Measurements from ENCODE around the gene EFHC2.

Gene EFHC2

DNA sequence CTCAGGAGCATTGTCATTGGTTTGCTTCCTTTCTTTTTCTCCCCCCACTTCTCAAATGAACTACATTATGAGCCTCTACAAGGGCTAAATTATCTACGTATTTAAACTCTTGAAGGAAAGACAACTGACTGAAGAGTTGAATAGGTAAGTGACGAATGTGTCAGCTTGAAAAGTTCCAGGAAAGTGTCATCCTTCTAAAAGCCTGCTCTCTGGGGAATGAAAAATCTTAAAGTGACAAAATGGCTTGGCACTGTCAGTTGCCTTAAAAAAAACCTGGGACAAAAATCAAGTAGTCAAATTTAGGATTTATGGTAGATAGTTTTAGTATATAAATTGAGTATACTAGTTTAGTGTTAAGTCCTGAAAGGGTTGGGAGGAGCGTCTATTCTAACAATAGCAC lies 196.3 kb downstream of the EFHC2 start:
- no peak for DNase-seq (ENCODE audit: low spot score)

DNA sequence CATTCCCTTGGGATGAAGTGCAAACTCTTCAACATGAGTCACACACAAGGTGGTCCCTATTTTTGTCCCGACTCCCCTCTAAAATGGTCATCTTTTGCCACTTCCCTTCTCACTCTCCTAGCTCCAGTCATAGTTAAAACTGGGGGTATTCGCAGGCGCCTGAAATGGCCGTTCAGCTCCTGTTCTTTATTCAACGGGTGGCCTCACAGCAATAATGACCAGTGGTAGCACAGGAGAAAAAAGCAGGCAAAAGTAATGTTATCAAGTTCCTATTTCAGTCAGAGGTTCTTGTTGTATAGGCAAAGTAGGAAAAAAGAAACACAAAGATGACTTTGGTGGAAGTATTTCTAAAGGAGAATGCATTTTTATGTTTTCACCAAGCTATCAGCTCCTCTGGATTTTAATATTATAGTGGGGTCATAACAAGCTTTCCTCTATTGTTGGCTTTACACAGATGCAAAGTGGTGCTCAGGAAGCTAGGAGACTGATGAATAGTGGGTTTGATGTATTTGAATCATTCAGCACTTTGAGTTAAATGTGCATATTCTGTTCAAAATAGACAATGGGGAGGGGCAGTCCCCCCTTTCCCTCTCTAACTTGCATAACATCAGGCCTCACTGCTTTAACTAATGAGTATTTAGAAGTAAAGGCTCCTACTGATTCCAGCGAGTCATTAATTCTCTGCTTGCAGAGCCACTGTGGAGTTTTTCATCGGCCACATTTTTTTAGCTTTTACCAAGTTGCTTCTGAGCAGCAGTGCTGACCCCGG lies 199.1 kb downstream of the EFHC2 start:
- no peak for DNase-seq (ENCODE audit: low spot score)

DNA sequence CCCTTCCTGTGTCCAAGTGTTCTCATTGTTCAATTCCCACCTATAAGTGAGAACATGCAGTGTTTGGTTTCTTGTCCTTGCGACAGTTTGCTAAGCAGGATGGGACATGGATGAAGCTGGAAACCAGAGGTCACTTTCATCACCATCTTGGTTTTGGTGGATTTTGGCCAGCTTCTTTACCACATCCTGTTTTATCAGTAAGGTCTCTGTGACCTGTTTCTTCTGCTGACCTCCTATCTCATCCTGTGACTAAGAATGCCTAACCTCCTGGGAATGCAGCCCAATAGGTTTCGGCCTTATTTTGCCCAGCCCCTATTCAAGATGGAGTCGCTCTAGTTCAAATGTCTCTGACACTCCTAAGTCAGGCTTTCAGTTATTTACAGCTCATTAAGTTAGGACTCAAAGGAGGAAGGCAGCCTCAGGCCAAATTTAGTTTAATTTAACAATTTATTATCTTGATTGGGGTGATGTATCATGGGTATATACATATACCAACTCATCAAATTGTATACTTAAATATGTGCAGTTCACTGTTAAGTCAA lies 200.3 kb downstream of the EFHC2 start:
- no peak for DNase-seq (ENCODE audit: low spot score)

DNA sequence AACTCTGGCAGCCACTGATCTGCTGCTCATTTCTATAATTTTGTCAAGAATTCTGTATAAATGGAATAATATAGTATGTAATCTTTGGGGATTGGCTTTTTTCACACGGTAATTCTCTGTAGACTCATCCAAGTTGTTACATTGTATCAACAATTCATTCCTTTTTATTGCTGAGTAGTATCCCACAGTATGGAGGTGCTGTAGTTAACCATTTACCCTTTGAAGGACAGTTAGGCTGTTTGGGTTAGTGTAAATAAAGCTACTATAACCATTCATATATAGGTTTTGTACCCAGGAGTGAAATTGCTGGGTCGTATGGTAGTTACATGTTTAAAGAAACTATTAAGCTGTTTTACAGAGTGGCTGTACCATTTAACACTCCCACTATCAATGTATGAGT lies 213.3 kb downstream of the EFHC2 start:
- DNase-seq (ENCODE audit: low spot score), result no peak

DNA sequence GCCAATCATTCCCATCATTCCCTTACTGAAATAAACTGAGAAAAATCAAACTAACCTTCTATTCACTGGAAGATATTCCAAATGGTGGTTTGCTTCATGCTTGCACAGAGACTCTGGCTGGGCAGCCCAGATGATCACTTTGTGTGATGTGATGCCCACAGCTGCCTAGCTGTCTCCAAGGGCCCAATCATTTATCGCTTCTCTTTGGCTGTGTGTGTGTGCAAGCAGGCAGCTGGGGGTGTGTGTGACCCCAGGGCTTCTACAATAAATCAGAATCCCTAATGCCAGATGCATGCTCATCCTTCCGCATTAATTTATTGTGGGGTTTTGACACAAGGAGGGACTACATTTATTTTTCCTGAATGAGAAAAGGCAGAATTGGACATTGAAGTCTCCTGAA lies 230.1 kb downstream of the EFHC2 start:
- no peak for DNase-seq (ENCODE audit: low spot score)

DNA sequence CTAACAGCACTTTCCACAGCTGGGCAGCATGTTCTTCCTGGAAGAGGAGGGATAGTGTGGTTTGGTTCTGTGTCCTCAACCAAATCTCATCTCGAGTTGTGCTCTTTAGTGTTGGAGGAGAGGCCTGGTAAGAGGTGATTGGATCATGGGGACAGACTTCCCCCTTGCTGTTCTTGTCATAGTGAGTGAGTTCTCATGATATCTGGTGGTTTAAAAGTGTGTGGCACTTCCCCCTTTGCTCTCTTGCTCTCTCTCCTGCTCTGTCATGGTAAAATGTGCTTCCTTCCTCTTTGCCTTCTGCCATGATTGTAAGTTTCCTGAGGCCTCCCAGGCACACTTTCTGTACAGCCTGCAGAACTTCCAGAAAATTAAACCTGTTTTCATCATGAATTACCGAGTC lies 236.6 kb downstream of the EFHC2 start:
- DNase-seq (ENCODE audit: low spot score), result no peak

DNA sequence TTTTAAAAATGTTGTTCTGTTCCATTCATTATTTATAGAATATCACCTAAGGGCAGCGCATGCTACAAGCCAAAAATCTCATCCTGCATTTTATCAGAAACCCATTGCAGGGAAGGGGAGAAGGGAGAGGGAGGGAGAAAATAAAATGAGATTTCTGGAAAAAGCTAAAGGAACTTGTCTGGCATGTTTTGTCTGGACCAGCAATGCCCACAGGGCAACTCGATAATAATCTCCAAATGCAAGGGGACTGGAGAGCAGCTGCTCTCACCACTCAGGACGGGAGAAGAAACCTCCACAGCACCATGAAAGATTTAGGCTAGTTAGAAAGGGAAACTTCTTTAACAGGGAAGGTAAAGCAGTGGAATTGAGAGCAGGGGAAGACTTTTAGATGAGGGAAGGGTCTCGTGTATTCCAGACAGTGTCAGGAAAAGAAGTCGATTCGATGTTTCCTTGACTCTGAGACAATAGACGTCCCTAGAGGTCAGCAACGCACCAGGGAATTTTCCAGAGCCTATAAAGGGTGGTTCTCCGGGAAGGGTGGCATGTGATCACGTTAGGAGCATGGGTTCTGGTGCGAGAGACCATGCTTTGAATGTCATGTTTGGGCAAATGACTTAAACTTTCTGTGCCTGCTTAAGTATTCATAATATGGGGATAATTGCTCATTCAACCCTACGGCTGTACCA lies 238.1 kb downstream of the EFHC2 start:
- DNase-seq (ENCODE audit: low spot score), result no peak

DNA sequence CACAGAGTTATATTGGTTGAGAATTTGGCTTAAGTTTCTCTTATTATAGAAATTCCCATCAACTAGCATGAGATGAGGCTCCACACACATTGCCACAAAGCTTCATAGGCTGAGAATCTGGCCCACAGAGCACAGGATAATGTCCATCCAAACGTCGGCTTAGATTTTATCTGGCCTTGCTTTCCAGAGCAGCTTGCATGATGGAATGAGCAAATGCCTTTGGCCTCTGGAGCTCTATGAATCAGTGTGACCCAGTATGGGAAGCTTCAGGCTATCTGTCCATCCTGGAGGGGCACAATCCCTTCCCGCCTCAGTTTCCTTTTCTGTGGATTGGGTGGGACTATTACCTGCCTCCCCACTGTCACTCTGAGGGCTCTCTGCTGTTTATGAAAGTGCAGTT lies 238.8 kb downstream of the EFHC2 start:
- no peak for DNase-seq (ENCODE audit: low spot score)

DNA sequence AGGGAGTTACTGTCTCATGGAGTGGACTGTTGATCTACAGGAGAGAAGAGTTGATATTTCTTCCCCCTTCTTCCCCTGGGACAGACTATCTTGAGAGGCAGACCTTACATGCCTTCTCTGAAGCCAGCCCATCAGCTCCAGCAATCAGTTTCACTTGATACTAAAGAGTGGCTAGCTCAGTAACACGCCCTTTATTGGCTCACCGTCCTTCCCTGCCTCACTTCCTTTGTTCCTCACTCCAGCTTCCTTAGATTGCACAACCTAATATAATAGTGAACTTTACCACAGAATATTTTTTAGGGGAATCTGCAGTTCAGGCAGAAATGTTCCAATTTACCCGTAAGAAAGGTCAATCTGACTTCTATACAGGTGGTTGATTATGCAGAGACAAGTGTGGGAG lies 242.2 kb downstream of the EFHC2 start:
- no peak for DNase-seq (ENCODE audit: low spot score)

DNA sequence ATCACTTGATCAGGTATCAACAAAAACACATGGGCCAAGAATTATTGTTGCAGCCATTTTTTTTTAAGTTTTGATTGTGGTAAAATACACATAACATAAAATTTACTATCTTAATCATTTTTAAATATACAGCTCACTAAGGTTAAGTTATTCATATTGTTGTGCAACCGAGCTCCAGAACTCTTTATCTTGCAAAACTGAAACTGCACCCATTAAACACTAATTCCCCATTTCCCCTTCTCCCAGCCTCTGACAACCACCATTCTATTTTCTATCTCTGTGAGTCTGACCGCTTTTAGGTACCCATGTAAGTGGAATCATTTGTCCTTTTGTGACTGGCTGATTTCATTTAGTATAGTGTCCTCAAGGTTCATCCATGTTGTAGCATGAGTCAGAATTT lies 244.1 kb downstream of the EFHC2 start:
- DNase-seq (ENCODE audit: low spot score), result no peak
